ENCODE results near the gene CYP24A1.

The CYP24A1 gene

DNA sequence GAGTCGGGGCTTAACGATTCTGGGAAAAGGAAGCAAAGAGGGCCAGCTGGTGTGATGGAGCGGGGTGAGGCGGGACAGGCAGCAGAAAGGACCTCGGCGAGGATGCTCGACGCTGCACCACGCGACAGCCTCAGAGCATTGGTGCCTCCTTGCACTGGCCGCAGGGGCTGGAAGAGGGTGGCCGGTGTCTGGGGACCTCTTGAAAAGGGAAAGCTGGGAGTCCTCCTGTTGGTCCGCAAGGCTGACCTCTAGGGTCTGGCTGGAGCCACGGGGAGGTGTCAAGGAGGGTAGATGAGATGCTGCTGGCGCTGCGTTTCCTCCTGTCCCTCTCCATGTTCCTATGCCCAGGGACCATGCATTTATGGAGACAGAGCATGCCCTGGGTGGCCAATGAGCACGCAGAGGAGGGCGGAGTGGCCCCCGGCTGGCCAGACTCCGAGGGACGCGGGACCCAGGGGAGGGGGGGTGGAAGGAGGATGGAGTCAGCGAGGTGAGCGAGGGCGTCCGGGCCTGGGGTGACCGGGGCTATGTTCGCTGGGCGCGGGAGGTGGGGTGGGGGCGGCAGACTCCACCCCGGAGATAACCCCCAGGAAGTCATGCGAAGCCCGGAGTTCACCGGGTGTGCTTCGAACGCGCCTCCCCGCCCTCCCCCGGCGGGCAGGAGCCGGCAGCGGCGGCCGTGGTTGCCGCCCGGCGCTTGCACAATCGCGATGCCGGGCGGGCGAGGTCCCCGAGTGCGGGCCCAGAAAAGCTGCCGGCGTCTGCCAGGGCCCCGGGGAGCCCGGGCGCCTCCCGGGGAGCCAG lies at the start of gene CYP24A1:
Gene CYP24A1, minus strand, starts transcription at position 334 of the 804 bp plus-strand sequence. CDS start 407 bp downstream, outside the sequence.
- DNase-seq (ENCODE audit: low spot score) = no peak
- TF ChIP-seq, protein P1, sequence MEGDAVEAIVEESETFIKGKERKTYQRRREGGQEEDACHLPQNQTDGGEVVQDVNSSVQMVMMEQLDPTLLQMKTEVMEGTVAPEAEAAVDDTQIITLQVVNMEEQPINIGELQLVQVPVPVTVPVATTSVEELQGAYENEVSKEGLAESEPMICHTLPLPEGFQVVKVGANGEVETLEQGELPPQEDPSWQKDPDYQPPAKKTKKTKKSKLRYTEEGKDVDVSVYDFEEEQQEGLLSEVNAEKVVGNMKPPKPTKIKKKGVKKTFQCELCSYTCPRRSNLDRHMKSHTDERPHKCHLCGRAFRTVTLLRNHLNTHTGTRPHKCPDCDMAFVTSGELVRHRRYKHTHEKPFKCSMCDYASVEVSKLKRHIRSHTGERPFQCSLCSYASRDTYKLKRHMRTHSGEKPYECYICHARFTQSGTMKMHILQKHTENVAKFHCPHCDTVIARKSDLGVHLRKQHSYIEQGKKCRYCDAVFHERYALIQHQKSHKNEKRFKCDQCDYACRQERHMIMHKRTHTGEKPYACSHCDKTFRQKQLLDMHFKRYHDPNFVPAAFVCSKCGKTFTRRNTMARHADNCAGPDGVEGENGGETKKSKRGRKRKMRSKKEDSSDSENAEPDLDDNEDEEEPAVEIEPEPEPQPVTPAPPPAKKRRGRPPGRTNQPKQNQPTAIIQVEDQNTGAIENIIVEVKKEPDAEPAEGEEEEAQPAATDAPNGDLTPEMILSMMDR (IDR thresholded peaks at IDR 0.05; ENCODE audit: extremely low read depth, missing control alignments) = no peak

DNA sequence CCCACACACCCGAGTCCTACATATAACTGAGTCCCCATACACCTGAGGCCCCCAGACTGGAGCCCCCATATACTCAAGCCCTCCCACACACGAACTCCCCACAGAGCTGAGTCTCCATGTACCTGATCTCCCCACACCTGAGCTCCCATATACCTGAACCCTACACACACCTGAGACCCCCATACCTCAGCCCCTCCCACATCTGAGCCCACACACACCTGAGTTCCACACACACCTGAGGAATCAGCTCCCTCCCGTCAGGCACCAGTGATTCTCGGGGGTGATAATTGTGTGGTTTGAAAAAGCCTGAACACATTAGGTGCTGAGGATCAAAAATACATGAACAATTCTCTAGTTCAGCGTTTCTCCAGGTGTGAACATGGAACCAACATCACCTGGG lies 49.5 kb upstream of the CYP24A1 start:
- TF ChIP-seq, protein P1 (IDR thresholded peaks at IDR 0.05; ENCODE audit: extremely low read depth, missing control alignments) = no peak
- DNase-seq (ENCODE audit: low spot score) = no peak

- TF ChIP-seq, protein P1 (IDR thresholded peaks at IDR 0.05; ENCODE audit: extremely low read depth, missing control alignments) = no peak
- no peak for DNase-seq (ENCODE audit: low spot score)
Observed at GRCh38 chr20:54221996-54222890, 48.5 kb upstream of the CYP24A1 start.

DNA sequence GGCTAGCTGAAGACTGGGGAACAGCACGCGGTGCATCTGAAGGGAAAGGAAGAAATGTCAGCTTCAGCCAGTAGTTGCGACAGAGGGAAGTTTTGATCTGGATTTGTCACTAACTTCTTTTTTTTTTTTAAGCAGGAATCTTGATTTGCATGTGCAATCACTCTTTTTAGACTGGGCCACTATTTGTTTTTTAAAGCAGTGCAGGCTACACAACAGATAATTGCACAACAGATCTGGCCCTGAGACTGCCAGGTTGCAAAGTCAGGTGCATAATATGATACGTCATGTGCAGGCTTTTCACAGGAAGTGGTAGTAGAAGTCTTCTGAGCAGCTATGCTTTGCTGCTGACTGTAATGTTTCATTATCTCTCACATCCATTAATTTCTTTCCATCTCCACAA lies 47.6 kb upstream of the CYP24A1 start:
- no peak for DNase-seq (ENCODE audit: low spot score)
- TF ChIP-seq, protein P1 (IDR thresholded peaks at IDR 0.05; ENCODE audit: extremely low read depth, missing control alignments) = no peak

DNA sequence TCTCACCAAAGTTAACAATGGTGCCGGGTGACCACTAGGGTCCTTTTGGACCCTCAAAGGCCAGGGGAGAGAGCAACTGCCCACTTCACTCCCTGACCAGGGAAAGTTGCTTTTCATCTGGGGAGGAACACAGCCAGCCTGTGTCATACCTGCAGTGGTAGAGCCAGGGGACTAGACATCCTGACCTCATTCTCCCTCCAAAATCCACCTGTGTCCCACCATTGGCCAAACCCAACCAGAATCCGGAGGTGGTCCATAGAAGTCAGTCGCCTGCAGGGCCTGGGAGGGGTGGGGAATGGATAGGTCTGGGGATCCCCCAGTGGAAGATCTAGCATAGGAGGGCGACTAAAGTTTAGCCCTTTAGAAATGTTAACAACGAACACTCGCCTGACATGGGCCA lies 46.9 kb upstream of the CYP24A1 start:
- TF ChIP-seq, protein P1 (IDR thresholded peaks at IDR 0.05; ENCODE audit: extremely low read depth, missing control alignments) = no peak
- DNase-seq (ENCODE audit: low spot score) = no peak

GRCh38 chr20:54219751-54220426 lies 46.1 kb upstream of the CYP24A1 start:
- TF ChIP-seq, protein P1 (IDR thresholded peaks at IDR 0.05; ENCODE audit: extremely low read depth, missing control alignments) = no peak
- no peak for DNase-seq (ENCODE audit: low spot score)

Measured in GM20000 (cell line).